Liver (tissue), 9 donors: ENCODE data around the gene GXYLT2. TPM values are rescaled to one million over a fixed set of nuclear protein-coding genes. Genes with fewer than 3 reads are reported as not detected.

Source experiments
- DNase-seq: peaks from one replicate; pipeline ENCODE4 v3.0.0-alpha.2; 2017; ENCODE audit warnings: low spot score
- H3K27ac ChIP-seq, 2 donors: one replicate each; pipeline ENCODE4 v1.7.0; 2013; ENCODE audit warnings: inconsistent platforms in 2 of 2, low read length in 2 of 2, control low read depth in 1 of 2, low read depth in 1 of 2, mild to moderate bottlenecking in 1 of 2
- H3K27me3 ChIP-seq, 4 donors: one replicate each; pipeline versions ENCODE4 v1.6.1 to v1.7.0; 2013; ENCODE audit warnings: low read length in 3 of 4, inconsistent platforms in 1 of 4, mild to moderate bottlenecking in 1 of 4, moderate library complexity in 1 of 4; ENCODE audit not compliant: control insufficient read depth in 4 of 4, insufficient read depth in 4 of 4
- H3K36me3 ChIP-seq, 4 donors: one replicate each; pipeline versions ENCODE4 v1.6.1 to v1.7.0; 2013; ENCODE audit warnings: low read length in 3 of 4, mild to moderate bottlenecking in 3 of 4, low read depth in 1 of 4, moderate library complexity in 1 of 4; ENCODE audit not compliant: control insufficient read depth in 4 of 4, insufficient read depth in 3 of 4
- H3K4me1 ChIP-seq, 4 donors: one replicate each; pipeline versions ENCODE4 v1.6.1 to v1.7.0; 2013; ENCODE audit warnings: low read length in 3 of 4, mild to moderate bottlenecking in 3 of 4, moderate library complexity in 1 of 4; ENCODE audit not compliant: control insufficient read depth in 4 of 4, insufficient read depth in 4 of 4
- H3K4me3 ChIP-seq, 3 donors: one replicate each; pipeline versions ENCODE4 v1.6.1 to v1.7.0; 2013; ENCODE audit warnings: low read length in 3 of 3, control low read depth in 1 of 3, low read depth in 1 of 3, mild to moderate bottlenecking in 1 of 3
- H3K9ac ChIP-seq, 2 donors: one replicate each; pipeline ENCODE4 v1.7.0; 2013; ENCODE audit warnings: low read length in 2 of 2, mild to moderate bottlenecking in 2 of 2, moderate library complexity in 2 of 2, control low read depth in 1 of 2, low read depth in 1 of 2
- H3K9me3 ChIP-seq, 4 donors: one replicate each; pipeline versions ENCODE4 v1.6.1 to v1.7.0; 2013; ENCODE audit warnings: low read length in 3 of 4; ENCODE audit not compliant: control insufficient read depth in 4 of 4
- ATF3 ChIP-seq: IDR thresholded peaks from 2 replicates; pipeline ENCODE4 v1.6.1; 2016; ENCODE audit warnings: antibody characterized with exemption
- CTCF ChIP-seq: fragments of 150-350 bp; IDR thresholded peaks from 2 replicates; pipeline ENCODE4 v1.5.1; 2017; ENCODE audit warnings: improper control_type of control experiment, low read depth, low read length; ENCODE audit not compliant: missing input control
- EGR1 ChIP-seq, 2 donors: IDR thresholded peaks; 2 replicates each; pipeline ENCODE4 v1.6.1; 2016 to 2018; ENCODE audit warnings: antibody characterized with exemption in 2 of 2, low read depth in 2 of 2
- FOXA1 ChIP-seq: IDR thresholded peaks from 2 replicates; pipeline ENCODE4 v1.6.1; 2016; ENCODE audit warnings: antibody characterized with exemption
- FOXA2 ChIP-seq: IDR thresholded peaks from 2 replicates; pipeline ENCODE4 v1.6.1; 2016; ENCODE audit warnings: antibody characterized with exemption
- GABPA ChIP-seq, 2 donors: IDR thresholded peaks in 1 of 2; conservative IDR thresholded peaks in 1 of 2; 2 replicates each; pipeline ENCODE4 v1.6.1; 2016; ENCODE audit warnings: antibody characterized with exemption in 2 of 2, mild to moderate bottlenecking in 1 of 2, moderate library complexity in 1 of 2
- HNF4A ChIP-seq, 2 donors: conservative IDR thresholded peaks; 2 replicates each; pipeline ENCODE4 v1.6.1; 2016; ENCODE audit warnings: antibody characterized with exemption in 2 of 2, mild to moderate bottlenecking in 2 of 2
- HNF4G ChIP-seq: IDR thresholded peaks from 2 replicates; pipeline ENCODE4 v1.6.1; 2016; ENCODE audit warnings: antibody characterized with exemption
- JUND ChIP-seq, 2 donors: IDR thresholded peaks; 2 replicates each; pipeline ENCODE4 v1.6.1; 2016; ENCODE audit warnings: antibody characterized with exemption in 2 of 2
- MAX ChIP-seq: IDR thresholded peaks from 2 replicates; pipeline ENCODE4 v1.6.1; 2016; ENCODE audit warnings: antibody characterized with exemption
- NR2F2 ChIP-seq: IDR thresholded peaks from 2 replicates; pipeline ENCODE4 v1.6.1; 2016; ENCODE audit warnings: antibody characterized with exemption
- RAD21 ChIP-seq, 2 donors: IDR thresholded peaks; 2 replicates each; pipeline ENCODE4 v1.6.1; 2016; ENCODE audit warnings: antibody characterized with exemption in 2 of 2, mild to moderate bottlenecking in 2 of 2
- REST ChIP-seq: IDR thresholded peaks from 2 replicates; pipeline ENCODE4 v1.6.1; 2016; ENCODE audit warnings: antibody characterized with exemption, mild to moderate bottlenecking
- RXRA ChIP-seq, 2 donors: IDR thresholded peaks; 2 replicates each; pipeline ENCODE4 v1.6.1; 2017 to 2018; ENCODE audit warnings: antibody characterized with exemption in 2 of 2, mild to moderate bottlenecking in 1 of 2
- SP1 ChIP-seq: IDR thresholded peaks from 2 replicates; pipeline ENCODE4 v1.6.1; 2018; ENCODE audit warnings: antibody characterized with exemption, mild to moderate bottlenecking
- TAF1 ChIP-seq: conservative IDR thresholded peaks from 2 replicates; pipeline ENCODE4 v1.6.1; 2016; ENCODE audit warnings: antibody characterized with exemption, mild to moderate bottlenecking
- YY1 ChIP-seq: IDR thresholded peaks from 2 replicates; pipeline ENCODE4 v1.6.1; 2016; ENCODE audit warnings: antibody characterized with exemption, mild to moderate bottlenecking
- ZBTB33 ChIP-seq: IDR thresholded peaks from 2 replicates; pipeline ENCODE4 v1.6.1; 2016; ENCODE audit warnings: antibody characterized with exemption
- WGBS: extraction: QIAGEN DNeasy Blood & Tissue Kit; methylation state at CpG from one replicate; pipeline ENCODE4 v1.1.7; 2013; 5-methylcytosine and 5-hydroxymethylcytosine counted together
- polyA plus RNA-seq, 2 donors: library from polyadenylated mRNA; stranded (reverse) in 1 of 2; unstranded in 1 of 2; fragments of 200-250 nt in 1 of 2; fragments of >200 nt in 1 of 2; fragmentation: Nextera tagmentation in 1 of 2; extraction: Ambion mirVana in 1 of 2; gene quantifications; one replicate each; pipeline versions ENCODE4 v1.2.1 to v1.2.3, GENCODE V29; 2013 to 2015
- total RNA-seq, 2 donors: library from RNA; depleted of rRNA; stranded (reverse); fragments of >200 nt; gene quantifications; one replicate each; pipeline ENCODE4 v1.2.3, GENCODE V29; 2014
- donor health status: healthy.
- donor health status: healthy.
- donor health status: healthy.
- donor health status: healthy.
- donor health status: healthy.

Gene GXYLT2
- total and polyA plus RNA-seq, 4 donors = 0.06 to 0.98 (median 0.10) TPM

GRCh38 chr3:72938471-72939265 lies 50.8 kb downstream of the GXYLT2 start:
- peak; percentile 70 for TF ChIP-seq CTCF
- TF ChIP-seq RXRA (IDR thresholded peaks at IDR 0.05) = peak; percentile 7 to 15
- peak; percentile 10 to 14 for TF ChIP-seq HNF4A (conservative IDR thresholded peaks at IDR 0.05)
- no peak for TF ChIP-seq FOXA2
- peak; percentile 83 to 85 for TF ChIP-seq RAD21 (IDR thresholded peaks at IDR 0.05)
- TF ChIP-seq REST = no peak
- no peak for TF ChIP-seq NR2F2
- no peak for TF ChIP-seq TAF1
- no peak for TF ChIP-seq GABPA (IDR thresholded peaks at IDR 0.05 in 1 of 2, conservative IDR thresholded peaks at IDR 0.05 in 1 of 2)
- TF ChIP-seq SP1 = peak; percentile 41
- peak; percentile 82 for TF ChIP-seq YY1
- no peak for TF ChIP-seq JUND (IDR thresholded peaks at IDR 0.05)
- no peak for TF ChIP-seq FOXA1
- no peak for TF ChIP-seq HNF4G
- TF ChIP-seq ATF3 = peak; percentile 86
- no peak for TF ChIP-seq MAX
- TF ChIP-seq EGR1 (IDR thresholded peaks at IDR 0.05; ENCODE audit: low read depth in 2 of 2) = no peak
- no peak for TF ChIP-seq ZBTB33
- H3K27me3 ChIP-seq = no peaks in the 10 kb centered on the region
- peaks cover 0 to 6% (median 5%) of the 10 kb centered on the region in 4 donors for H3K4me1 ChIP-seq
- no peak overlapping the region for H3K4me3 ChIP-seq
- peak overlapping the region in 1 of 2 donors; percentile 5 for H3K9ac ChIP-seq
- no peak for DNase-seq
- no peaks in the 10 kb centered on the region for H3K36me3 ChIP-seq
- peak overlapping the region in 1 of 2 donors; percentile 23 for H3K27ac ChIP-seq
- no peaks in the 10 kb centered on the region for H3K9me3 ChIP-seq
- WGBS = 12% methylated on average over 5 of the region's 5 CpGs
